IPS-18a (cell line): ENCODE measurements around the gene HEPACAM2.
A peak's percentile ranks its signal among the peaks of the same experiment; 100 is the strongest.

Experiments used
- H3K27ac ChIP-seq: one replicate; pipeline ENCODE4 v1.5.1; 2013; ENCODE audit warnings: low read length
- H3K27me3 ChIP-seq: one replicate; pipeline ENCODE4 v1.6.1; 2013; ENCODE audit warnings: mild to moderate bottlenecking, low read length; ENCODE audit not compliant: control insufficient read depth, insufficient read depth
- H3K36me3 ChIP-seq: one replicate; pipeline ENCODE4 v1.6.1; 2013; ENCODE audit warnings: low read depth, low read length; ENCODE audit not compliant: control insufficient read depth
- H3K4me1 ChIP-seq: one replicate; pipeline ENCODE4 v1.6.1; 2013; ENCODE audit warnings: low read depth, low read length; ENCODE audit not compliant: control insufficient read depth
- H3K4me3 ChIP-seq: one replicate; pipeline ENCODE4 v1.5.1; 2013; ENCODE audit warnings: low read length
- H3K9ac ChIP-seq: one replicate; pipeline ENCODE4 v1.6.1; 2013; ENCODE audit warnings: mild to moderate bottlenecking, low read length, moderate library complexity
- H3K9me3 ChIP-seq: one replicate; pipeline ENCODE4 v1.6.1; 2013; ENCODE audit warnings: low read depth, low read length; ENCODE audit not compliant: control insufficient read depth

The HEPACAM2 gene

DNA sequence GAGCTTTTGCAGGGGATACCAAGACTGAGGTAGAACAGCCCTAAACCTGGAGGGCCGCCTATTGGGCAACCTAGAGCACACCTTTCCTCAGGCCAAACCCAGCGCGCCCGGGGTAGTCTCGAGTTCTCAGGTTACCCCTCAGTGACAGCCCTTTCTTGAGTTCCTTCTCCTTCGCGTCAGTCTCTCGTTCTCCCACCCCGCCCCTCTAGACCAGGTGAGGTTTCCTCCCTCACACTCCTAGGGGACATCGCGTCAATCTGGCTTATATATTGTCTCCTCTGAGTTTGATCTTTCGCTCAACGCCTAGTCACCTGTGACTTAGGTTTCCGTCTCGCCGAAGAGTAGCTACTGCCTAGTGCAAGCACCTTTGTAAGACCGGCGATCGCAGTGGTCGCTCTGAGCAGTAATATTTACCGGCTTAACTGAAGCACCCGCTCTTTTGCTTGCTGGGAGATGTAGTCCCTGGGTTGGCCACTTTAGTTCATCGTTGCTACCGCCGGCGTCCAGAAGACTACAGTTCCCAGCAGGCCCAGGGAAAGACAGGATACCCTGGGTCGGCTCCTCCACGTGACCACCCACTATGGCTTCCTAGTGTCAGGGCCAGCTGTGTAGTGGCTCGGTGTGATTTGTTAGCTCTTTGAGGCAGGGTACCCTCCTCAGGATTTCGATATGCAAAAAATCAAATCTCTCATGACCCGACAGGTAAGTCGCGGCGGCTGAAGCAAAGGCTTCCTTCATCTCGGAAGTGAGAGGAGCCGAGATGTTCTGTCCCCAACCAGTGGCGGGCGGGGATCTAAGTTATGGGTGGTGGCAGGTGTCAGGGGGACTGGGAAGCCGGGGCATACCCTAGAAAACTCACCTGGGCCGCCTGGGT is 5.8 kb upstream of the HEPACAM2 start, which contains the start of gene VPS50:
Gene VPS50 (plus strand): TSS at position 568 of the 874 bp plus-strand sequence. CDS start 102 bp downstream, at position 670.
- Histone ChIP-seq H3K9ac (peak within 1 kb of the TSS; percentile 59), H3K4me3 (peak within 1 kb of the TSS; percentile 93), H3K27me3 (peaks cover 5% of the 10 kb centered on the region), H3K4me1 (peaks cover 4% of the 10 kb centered on the region), H3K36me3 (no peaks in the 10 kb centered on the region), H3K9me3 (no peaks in the 10 kb centered on the region), H3K27ac (no peak within 1 kb of the TSS)

- Histone ChIP-seq H3K4me1 (peaks cover 4% of the 10 kb centered on the region), H3K27me3 (peaks cover 5% of the 10 kb centered on the region), H3K4me3 (peak overlapping the region; percentile 93), H3K9me3 (no peaks in the 10 kb centered on the region), H3K27ac (no peak overlapping the region), H3K36me3 (no peaks in the 10 kb centered on the region), H3K9ac (peak overlapping the region; percentile 26)
Measured at GRCh38 chr7:93231259-93231658, 5.0 kb upstream of the HEPACAM2 start.

DNA sequence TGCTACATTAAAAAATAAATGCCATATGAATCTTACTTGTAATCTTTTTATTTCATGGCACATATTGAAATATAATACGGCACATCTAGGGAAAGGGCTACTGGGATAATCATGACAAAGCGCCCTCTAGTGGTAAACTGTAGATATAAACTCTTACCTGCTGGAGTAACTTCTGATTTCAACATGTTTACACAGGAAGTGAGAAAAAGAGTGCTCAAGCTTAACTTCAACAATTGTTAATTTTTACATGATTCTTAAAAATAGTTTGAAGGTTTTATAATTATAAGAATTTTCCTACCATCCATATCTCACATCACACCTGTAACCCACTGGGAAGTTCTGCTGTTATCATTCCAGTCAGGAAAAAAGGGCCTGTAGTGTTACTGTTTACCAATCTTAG is 2.0 kb upstream of the HEPACAM2 start:
- no peaks in the 10 kb centered on the region for H3K36me3 ChIP-seq
- no peak overlapping the region for H3K9ac ChIP-seq
- no peaks in the 10 kb centered on the region for H3K9me3 ChIP-seq
- H3K27ac ChIP-seq, result no peak overlapping the region
- H3K4me3 ChIP-seq, result no peak overlapping the region
- peaks cover 4% of the 10 kb centered on the region for H3K4me1 ChIP-seq
- peaks cover 5% of the 10 kb centered on the region for H3K27me3 ChIP-seq

- Histone ChIP-seq H3K4me1 (no peaks in the 10 kb centered on the region), H3K4me3 (no peak overlapping the region), H3K36me3 (no peaks in the 10 kb centered on the region)
Measured at GRCh38 chr7:93219868-93220267, 6.4 kb downstream of the HEPACAM2 start.

GRCh38 chr7:93218997-93219827 is 7.1 kb downstream of the HEPACAM2 start:
- no peaks in the 10 kb centered on the region for H3K4me1 ChIP-seq
- no peaks in the 10 kb centered on the region for H3K36me3 ChIP-seq
- H3K4me3 ChIP-seq, result no peak overlapping the region
- H3K9me3 ChIP-seq, result no peaks in the 10 kb centered on the region
- H3K27ac ChIP-seq, result no peak overlapping the region
- H3K9ac ChIP-seq, result no peak overlapping the region
- peaks cover 8% of the 10 kb centered on the region for H3K27me3 ChIP-seq

More at GRCh38 chr7:93219868-93220267, 6.4 kb downstream of the HEPACAM2 start:
- no peak overlapping the region for H3K9ac ChIP-seq
- no peaks in the 10 kb centered on the region for H3K9me3 ChIP-seq
- H3K27me3 ChIP-seq, result peaks cover 7% of the 10 kb centered on the region
- H3K27ac ChIP-seq, result no peak overlapping the region

DNA sequence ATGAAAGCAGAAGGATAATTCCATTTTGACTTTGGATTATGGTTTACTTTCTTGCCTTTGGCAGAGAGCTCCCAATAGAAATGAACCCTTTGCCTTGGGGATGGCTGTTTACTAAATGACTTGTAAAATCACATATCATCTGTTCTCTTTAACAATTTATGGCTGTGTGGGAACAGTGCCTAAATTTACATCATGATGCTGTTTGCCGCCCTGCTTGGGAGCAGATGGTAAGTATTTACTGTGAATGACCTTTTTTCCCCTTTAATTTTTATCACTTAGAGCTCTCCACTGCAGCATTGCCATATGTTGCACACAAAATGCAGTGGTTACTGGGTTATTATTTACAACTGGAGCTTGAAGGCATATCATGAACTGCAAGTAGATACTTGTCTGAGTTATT is 13.4 kb downstream of the HEPACAM2 start:
- no peak overlapping the region for H3K27ac ChIP-seq
- H3K4me1 ChIP-seq, result no peaks in the 10 kb centered on the region
- H3K27me3 ChIP-seq, result peaks cover 8% of the 10 kb centered on the region
- H3K36me3 ChIP-seq, result no peaks in the 10 kb centered on the region
- no peaks in the 10 kb centered on the region for H3K9me3 ChIP-seq
- no peak overlapping the region for H3K9ac ChIP-seq
- no peak overlapping the region for H3K4me3 ChIP-seq

GRCh38 chr7:93211228-93211818 is 14.9 kb downstream of the HEPACAM2 start:
- no peaks in the 10 kb centered on the region for H3K36me3 ChIP-seq
- peaks cover 8% of the 10 kb centered on the region for H3K27me3 ChIP-seq
- H3K9me3 ChIP-seq, result no peaks in the 10 kb centered on the region
- H3K4me3 ChIP-seq, result no peak overlapping the region
- no peak overlapping the region for H3K9ac ChIP-seq
- no peaks in the 10 kb centered on the region for H3K4me1 ChIP-seq
- no peak overlapping the region for H3K27ac ChIP-seq

GRCh38 chr7:93205046-93205445 is 21.2 kb downstream of the HEPACAM2 start:
- no peak overlapping the region for H3K4me3 ChIP-seq
- H3K27me3 ChIP-seq, result no peaks in the 10 kb centered on the region
- H3K27ac ChIP-seq, result no peak overlapping the region
- H3K9me3 ChIP-seq, result no peaks in the 10 kb centered on the region
- no peak overlapping the region for H3K9ac ChIP-seq
- no peaks in the 10 kb centered on the region for H3K36me3 ChIP-seq
- H3K4me1 ChIP-seq, result no peaks in the 10 kb centered on the region

GRCh38 chr7:93203496-93203895 is 22.8 kb downstream of the HEPACAM2 start:
- Histone ChIP-seq H3K9ac (no peak overlapping the region), H3K27ac (no peak overlapping the region), H3K4me1 (no peaks in the 10 kb centered on the region), H3K36me3 (no peaks in the 10 kb centered on the region), H3K27me3 (no peaks in the 10 kb centered on the region), H3K9me3 (no peaks in the 10 kb centered on the region), H3K4me3 (no peak overlapping the region)

DNA sequence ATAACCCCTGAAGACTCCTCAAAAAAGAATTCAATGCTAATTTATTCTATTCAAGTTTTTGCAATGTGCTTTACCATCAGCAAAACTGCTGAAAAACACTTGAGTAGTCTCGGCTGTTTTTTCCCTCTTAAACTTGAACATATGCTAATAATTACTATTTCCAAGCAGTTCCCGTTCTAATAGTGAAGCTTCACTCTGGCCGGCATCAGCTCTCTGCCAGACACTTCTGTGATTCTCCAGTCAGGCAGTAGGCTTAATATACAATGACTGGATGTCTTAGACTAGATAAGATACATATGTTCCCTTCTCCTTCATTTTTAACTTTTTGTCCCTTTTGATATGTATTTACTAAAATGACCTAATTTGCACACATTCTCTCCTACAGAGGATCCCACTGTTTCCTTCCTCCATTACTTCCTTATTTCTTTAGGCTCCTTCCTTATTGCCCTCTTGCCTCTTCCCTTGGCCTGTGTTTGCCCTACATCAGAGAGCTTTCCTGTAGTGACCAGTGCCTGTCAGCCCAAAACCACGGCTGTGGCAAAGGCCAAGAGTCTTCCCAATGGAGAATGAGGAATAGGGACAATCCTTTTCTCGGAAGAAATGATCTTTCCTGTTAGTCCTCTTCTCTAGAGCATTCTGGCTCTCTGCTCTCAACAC is 23.5 kb downstream of the HEPACAM2 start:
- Histone ChIP-seq H3K9me3 (no peaks in the 10 kb centered on the region), H3K36me3 (no peaks in the 10 kb centered on the region), H3K9ac (no peak overlapping the region), H3K27ac (no peak overlapping the region), H3K4me1 (no peaks in the 10 kb centered on the region), H3K27me3 (no peaks in the 10 kb centered on the region), H3K4me3 (no peak overlapping the region)

GRCh38 chr7:93198472-93198871 is 27.8 kb downstream of the HEPACAM2 start:
- Histone ChIP-seq H3K27me3 (no peaks in the 10 kb centered on the region), H3K9ac (no peak overlapping the region), H3K27ac (no peak overlapping the region), H3K9me3 (no peaks in the 10 kb centered on the region), H3K4me1 (no peaks in the 10 kb centered on the region), H3K36me3 (no peaks in the 10 kb centered on the region), H3K4me3 (no peak overlapping the region)
